NCI-H2029 treated with DMSO at 0.1 percent for 48 hours (cell line): Measurements from ENCODE around the gene CFAP46.
"Not testable (repeated sequence)": the region's sequence is repeated elsewhere in the genome, so short reads cannot be mapped to it uniquely, and the experiment has no call there.

Experiments used
- DNase-seq: peaks from one replicate; lab custom pipeline; 2025; lab: John Stamatoyannopoulos, UW

Gene CFAP46

DNA sequence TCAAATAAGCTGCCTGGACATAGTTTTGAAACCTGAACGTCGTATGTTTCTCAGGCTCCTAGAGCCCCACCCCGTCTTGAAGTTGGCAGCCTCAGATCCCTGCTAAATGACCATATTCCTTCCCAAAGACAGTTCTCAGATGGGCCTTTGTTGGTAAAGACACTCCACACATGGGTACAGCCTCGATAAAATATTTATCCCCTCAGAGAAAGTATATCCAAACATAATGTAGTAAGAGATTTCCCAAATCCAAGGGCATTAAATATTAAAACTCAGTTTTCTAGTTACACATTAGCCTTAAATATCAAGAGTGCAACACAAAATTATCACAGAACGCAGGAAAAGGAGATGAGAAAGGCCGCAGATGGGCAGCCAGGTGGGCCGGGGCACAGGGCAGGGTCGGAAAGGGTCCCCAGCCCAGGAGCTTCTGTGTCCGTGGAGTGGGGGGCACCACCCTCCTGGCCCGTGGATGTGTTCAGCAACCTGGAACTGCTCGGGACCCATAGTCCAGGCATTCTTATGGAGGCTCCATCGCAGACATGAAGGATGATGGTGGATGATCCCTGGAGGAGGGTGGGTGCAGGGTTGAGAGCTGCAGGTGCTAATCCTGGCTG, 1.5 kb upstream of the CFAP46 start:
- no peak for DNase-seq

DNA sequence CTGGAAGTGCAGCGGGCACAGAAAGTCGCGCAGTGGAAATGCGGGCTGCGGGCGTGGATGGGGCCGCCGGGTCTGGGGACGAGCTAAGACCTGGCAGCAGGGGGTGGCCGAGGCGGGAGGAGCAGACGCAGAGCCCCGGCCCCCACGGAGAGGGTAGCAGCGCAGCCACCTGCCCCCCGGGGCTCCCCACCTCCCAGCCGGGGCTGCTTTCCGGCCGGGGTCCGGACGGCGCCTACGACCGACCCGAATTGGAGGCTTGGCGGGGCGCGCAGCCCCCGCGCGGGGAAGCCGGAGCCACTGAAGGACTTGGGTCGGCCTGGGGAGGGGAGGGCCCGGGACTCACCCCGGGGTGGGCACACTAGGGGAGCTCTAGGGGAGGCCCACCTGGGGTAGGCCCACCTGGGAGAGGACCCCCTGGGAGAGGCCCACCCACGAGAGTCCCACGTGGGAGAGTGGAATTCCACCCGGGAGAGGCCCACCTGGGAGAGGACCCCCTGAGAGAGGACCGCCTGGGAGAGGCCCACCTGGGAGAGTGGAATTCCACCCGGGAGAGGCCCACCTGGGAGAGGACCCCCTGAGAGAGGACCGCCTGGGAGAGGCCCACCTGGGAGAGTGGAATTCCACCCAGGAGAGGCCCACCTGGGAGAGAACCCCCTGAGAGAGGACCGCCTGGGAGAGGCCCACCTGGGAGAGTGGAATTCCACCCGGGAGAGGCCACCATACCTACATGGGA, 854 bp upstream of the CFAP46 start:
- DNase-seq, result no peak

- DNase-seq, result no peak
Observed at GRCh38 chr10:132941640-132942051, 724 bp downstream of the CFAP46 start.

- no peak for DNase-seq
Observed at GRCh38 chr10:132940791-132941465, 1.4 kb downstream of the CFAP46 start.

DNA sequence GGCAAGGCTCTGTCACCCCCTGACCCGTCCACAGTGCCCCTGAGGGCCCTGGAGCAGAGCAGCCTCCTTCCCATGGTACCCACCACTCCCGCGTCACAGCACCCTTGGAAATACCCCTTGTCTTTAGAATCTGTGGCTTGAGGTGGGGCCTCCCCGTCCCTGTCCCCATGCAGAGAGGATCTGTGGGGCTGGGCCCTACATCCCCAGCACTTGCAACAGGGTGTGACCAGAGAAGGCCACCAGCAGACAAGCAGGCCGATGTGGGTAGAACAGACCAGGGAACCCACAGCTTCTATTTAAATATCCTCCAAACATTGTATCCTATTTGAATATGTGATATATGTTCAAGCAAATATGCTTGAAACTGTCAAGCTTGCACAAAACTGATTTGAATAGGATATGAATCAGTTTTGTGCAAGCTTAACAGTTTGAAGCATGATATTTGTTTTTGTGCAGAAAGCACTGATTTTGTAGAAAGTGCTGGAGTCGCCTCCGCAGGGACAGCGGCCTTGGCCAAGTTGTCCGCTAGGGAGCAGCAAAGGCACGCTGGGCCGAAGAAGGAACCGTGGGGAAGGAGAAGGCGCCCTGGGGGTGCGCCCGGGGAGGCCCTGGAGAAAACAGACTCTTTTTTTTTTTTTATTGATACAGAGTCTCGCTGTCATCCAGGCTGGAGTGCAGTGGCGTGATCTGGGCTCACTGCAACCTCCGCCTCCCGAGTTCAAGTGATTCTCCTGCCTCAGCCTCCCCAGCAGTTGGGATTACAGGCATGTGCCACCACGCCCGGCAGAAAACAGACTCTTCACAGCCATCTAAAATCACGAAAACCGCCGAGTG, 2.2 kb downstream of the CFAP46 start:
- DNase-seq, result no peak

DNA sequence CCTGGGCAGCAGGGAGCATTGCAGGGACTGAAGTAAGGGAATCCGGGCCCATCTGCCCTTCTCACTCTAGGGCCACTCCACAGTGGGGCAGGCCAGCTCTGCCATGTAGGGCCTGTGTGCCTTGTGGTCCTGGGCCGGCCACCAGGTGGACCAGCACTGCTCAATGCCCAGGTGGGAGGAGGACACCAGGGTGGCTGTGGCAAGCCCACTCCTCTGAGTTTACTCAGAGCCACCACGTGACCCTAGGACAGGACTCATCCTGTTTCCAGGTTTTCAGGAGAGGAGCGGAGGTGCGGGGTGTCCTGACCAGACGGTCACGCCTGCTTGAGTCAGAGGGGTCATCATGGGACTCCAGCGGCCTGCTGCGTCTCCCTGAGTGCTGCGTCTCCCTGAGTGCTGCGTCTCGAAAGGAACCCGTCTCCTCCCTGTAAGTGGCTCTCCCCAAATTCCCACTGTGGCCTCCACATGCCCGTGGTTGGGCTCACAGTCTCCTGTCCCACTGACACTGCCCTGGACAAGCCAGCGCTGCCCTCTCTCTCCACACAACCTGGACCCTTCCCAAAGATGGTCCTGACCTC, 2.9 kb downstream of the CFAP46 start:
- no peak for DNase-seq

DNA sequence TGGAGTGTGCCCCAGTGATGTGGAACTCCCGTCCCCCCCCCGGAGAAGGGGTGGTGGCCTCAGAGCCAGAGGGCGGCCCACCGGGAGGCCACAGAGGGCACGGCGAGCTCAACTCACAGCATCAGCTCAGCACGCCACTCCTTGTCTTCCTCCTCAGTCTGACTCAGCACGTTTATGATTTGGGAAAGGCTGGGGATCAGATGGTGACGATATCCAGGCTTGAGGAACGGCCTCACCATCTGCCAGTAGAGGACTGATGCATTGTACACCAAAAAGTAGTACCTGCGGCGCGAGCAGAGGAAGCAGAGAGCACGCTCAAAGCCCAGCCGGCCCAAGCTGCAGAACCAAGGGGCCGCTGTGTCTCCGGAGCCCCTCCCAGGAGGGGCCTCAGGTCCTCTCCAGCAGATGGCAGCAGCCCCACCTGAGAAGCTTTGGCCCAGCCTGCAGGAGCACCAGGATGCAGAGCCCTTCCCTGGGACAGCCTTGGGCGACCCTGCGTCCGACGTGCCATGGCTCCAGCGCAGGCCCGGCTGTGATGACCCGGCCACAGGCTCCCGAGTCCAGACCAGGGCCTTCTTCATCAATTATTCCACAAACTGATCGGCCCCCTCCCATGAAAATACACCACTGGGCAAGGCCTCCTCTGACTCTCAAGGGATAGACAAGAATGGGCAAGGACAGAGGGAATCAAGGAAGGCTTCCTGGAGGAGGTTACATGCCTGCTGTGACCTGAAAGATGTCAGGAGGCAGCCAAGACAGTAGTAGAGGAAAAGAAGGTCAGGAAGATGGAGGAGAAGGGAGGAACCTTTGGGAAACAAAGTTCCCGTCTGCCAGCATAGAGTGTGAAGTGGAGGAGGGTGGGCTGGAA, 3.7 kb downstream of the CFAP46 start:
- DNase-seq, result no peak

DNA sequence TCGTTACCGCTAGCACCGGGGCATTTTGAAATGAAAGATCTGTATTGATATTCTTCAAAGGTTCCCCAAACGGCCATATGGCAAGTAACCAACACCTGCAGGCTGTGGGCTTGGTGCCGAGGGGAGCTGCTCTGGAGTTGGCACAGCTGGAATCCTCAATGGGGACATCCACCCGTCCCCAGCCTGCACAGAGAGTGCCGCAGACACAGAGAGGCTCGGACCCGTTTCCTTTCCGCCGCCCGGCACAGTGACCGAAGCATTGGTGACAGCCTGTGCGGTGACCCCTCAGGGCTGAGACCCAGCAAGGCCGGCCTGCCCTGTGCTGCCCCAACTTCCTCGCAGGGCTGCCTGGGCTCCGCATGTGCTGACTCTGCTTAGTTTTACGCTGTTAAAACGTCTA, 4.5 kb downstream of the CFAP46 start:
- DNase-seq, result no peak

DNA sequence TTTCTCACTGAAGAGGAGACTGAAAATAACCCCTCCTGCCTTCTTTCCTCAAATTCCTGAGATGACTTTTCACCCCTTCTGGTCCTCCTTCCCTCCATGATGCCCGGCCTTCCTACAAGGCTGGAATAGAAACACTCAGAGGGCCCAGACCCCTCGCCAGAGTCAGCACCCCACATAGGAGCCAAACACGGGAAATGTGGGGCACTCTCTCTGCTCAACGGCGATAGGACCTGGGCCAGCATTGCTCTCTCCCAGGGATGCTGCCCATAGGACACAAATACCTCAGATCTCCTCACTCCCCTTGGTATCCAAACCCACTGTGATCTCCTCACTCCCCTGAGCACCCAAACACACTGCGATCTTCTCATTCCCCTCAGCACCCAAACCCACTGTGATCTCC, 7.4 kb downstream of the CFAP46 start:
- no peak for DNase-seq

DNA sequence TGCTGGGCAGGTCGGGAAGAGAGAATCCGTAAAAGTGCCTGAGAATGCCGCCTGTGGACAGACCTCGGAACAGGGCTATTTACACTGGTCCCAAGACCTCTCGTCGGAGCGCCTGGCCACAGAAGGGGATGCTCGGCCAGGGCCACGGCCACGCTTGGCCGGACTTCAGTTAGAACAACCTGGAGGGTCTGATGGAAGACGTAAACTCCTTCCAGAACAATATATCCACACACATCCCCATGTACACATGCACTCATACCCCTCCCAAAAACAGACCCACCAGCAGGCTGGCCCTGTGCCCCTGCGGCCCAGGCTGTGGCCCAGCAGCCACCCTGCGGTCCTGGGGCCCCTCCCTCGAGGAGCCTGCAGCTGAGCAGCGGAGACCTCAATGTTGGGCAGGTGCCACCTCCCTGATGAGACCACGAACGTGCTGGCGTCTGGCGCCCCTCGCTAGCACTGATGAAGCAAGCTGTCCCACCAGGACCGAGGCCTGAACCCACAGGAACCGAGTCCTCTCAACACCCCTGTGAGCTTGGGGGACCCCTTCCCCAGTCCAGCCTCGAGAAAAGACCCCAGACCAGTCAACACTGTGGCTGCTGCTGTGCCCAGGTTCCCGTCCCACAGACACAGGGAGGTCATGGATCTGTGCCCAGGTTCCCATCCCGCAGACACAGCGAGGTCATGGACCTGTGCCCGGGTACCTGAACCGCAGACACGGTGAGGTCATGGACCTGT, 8.9 kb downstream of the CFAP46 start:
- DNase-seq, result no peak

DNA sequence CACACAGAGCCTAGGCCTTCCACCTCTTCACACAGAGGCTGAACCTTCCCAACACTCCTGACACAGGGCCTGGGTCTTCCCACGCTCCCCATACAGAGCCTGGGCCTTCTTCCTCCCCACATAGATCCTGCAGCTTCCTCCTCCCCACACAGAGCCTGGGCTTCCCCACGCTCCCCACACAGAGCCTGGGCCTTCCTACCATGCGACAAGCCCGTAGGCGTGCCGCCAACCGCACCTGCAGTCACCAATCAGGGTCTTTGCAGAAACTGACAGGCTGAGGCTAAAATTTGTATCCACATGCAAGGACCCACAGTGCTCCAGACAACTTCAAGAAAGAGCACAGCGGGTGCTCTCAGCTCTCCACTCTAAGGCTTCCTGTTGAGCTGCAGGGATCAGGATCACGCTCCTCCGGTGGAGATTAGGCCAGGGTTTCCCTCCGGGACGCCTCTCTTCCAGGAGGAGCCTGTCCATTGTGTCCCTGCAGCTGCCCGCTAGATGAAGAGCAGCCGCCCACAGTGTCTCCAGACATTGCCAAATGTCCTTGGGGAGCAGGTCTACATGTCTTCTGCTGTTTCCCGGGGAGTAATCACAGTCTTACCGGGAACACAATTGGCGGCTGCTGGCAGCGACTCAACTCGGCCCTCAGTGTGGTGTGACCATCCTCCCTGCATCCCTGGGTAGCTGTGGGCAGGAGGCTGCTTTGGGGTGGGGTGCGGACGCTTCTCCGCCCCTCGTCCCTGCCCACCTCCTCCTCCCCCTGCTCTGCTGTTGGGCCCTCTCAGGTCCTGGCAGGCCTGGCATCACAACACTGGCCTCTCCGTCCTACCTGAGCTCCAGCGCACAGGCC, 9.7 kb downstream of the CFAP46 start:
- no peak for DNase-seq

DNA sequence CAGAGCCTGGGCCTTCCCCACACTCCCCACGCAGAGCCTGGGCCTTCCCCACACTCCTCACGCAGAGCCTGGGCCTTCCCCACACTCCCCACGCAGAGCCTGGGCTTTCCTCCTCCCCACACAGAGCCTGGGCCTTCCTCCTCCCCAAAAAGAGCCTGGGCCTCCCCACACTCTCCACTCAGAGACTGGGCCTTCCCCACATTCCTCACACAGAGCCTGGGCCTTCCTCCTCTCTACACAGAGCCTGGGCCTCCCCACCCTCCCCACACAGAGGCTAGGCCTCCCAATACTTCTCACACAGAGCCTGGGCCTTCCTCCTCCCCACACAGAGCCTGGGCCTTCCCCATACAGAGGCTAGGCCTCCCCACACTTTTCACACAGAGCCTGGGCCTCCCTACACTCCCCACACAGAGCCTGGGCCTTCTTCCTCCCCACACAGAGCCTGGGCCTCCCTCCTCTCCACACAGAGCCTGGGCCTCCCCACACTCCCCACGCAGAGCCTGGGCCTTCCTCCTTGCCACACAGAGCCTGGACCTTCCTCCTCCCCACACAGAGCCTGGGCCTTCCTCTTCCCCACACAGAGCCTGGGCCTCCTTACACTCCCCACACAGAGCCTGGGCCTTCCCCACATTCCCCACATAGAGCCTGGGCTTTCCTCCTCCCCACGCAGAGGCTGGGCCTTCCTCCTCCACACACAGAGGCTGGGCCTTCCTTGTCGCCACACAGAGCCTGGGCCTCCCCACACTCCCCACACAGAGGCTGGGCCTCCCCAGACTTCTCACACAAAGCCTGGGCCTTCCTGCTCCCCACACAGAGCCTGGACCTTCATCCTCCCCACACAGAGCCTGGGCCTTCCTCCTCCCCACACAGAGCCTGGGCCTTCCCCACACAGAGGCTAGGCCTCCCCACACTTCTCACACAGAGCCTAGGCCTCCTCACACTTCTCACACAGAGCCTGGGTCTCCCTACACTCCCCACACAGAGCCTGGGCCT, 10.8 kb downstream of the CFAP46 start:
- not testable (repeated sequence) for DNase-seq

GRCh38 chr10:132930701-132931100, 11.7 kb downstream of the CFAP46 start:
- DNase-seq, result not testable (repeated sequence)

DNA sequence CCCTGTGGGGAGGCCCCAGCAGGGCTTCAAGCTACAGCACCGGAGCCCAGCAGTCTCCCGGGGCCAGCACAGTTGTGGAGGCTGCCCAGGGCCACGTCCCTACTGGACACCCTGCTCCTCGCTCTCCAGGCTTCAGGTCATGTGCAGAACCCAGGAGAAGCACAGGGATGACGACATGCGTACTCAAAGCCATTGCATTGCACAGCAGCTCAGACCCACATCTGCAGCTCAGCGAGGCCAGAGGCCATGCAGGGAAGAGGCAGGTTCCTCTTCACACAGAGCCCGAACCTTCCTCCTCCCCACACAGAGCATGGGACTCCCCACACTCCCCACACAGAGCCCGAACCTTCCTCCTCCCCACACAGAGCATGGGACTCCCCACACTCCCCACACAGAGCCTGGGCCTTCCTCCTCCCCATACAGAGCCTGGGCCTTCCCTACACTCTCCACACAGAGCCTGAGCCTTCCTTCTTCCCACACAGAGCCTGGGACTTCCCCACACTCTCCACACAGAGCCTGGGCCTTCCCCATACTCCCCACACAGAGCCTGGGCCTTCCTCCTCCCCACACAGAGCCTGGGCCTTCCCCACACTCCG, 12.3 kb downstream of the CFAP46 start:
- DNase-seq, result no peak

- no peak for DNase-seq
Observed at GRCh38 chr10:132929480-132929879, 12.9 kb downstream of the CFAP46 start.

GRCh38 chr10:132928261-132928660, 14.1 kb downstream of the CFAP46 start:
- DNase-seq, result no peak

GRCh38 chr10:132927824-132928223, 14.5 kb downstream of the CFAP46 start:
- DNase-seq, result no peak
